AG08396 (cell line): ENCODE results near the gene ALG11.

Experiments
- DNase-seq: peaks from one replicate; pipeline ENCODE4 v3.0.0; 2012; ENCODE audit warnings: low spot score, mixed read lengths

Gene ALG11

DNA sequence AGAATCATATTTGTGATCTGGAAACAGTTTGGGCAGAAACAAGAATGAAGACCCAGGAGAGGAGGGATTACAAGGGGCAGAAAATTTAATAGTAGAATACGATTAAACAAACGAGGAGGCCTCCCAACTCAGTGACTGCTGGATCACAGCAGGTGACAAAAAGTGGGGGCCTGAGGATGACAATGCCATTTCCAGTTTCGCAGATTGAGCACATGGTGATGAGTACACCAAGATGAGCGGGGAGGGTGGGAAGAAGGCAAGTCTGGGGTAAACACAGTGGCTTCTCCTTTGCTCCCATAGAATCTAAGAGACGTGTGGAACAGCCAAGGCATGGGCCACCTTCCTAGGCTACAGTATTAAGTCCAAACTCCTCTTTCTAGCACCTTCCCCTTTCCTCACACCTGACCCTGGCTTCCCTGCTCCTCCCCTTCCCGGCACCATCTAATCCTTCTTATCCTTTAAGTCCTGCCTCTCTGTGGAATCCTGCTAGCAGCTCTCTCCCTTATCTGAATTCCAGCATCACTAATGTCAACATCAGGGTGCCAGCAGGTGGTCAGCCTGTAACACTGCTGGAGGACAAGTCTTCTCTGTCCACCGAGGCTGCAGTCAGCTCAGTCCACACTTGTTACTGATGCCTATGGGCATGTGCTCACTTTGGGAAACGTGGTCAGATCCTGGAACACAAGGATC, 14.4 kb upstream of the ALG11 start:
- DNase-seq = no peak

DNA sequence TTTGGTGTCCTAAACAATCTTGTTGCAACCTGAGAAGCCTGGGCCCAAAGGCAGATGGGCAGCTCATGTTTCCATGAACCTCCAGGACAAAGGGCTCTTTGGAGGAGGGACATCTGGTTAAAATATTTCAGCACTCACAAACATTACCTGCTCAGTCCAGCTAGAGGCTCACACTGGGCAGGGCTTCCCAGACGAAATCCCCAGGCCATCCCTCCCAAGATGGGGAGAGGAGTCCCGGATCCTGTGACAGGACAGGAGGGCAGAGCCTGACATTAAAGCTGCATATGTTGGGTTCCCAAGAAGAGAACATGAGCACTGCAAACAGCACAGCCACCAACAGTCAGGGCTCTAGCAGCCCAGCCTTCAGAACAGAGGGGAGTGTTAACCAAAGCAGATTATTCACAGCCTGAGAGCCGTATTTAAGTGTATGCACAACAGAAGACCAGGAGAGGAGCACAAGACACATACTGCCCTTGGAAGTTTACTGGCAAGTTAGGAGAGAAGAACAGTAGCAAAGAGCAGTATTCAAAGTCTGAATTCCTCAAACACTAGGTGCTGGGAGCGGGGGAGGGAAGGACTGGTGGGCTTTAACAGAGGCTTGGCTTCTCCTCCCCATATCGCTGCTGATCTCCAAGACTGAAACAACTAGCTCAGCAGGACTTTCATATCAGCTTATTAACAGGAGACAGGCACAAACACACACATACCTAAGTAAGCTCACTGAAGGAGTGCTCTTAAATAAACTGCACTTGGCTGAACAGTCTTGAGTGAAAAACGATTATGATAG, 13.3 kb upstream of the ALG11 start:
- no peak for DNase-seq

- DNase-seq = peak; percentile 25
Observed at GRCh38 chr13:51999510-51999911, 12.7 kb upstream of the ALG11 start.

DNA sequence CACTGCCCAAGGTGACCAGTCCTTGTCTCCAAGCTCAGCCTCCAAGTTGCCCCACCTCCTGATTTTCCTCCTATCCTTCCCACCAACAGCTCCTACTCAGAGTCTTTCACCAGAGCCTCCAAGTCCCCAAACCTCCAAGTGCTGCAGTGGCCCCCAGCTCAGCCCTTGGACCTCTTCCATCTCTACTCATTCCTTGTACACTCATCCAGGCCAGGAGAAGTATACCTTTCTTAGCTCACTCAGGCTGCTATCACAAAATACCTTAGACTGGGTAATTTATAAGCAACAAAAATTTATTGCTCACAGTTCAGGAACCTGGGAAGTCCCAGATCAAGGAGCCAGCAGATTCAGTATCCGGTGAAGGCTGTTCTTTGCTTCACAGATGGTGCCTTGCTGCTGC, 12.3 kb upstream of the ALG11 start:
- no peak for DNase-seq

- DNase-seq = peak; percentile 45
Observed at GRCh38 chr13:52001120-52001731, 11.0 kb upstream of the ALG11 start.

GRCh38 chr13:52002361-52002760, 9.8 kb upstream of the ALG11 start:
- no peak for DNase-seq

- DNase-seq = no peak
Observed at GRCh38 chr13:52003541-52003940, 8.7 kb upstream of the ALG11 start.

- no peak for DNase-seq
Observed at GRCh38 chr13:52004511-52005170, 7.6 kb upstream of the ALG11 start.

GRCh38 chr13:52005841-52006522, 6.2 kb upstream of the ALG11 start:
- no peak for DNase-seq

DNA sequence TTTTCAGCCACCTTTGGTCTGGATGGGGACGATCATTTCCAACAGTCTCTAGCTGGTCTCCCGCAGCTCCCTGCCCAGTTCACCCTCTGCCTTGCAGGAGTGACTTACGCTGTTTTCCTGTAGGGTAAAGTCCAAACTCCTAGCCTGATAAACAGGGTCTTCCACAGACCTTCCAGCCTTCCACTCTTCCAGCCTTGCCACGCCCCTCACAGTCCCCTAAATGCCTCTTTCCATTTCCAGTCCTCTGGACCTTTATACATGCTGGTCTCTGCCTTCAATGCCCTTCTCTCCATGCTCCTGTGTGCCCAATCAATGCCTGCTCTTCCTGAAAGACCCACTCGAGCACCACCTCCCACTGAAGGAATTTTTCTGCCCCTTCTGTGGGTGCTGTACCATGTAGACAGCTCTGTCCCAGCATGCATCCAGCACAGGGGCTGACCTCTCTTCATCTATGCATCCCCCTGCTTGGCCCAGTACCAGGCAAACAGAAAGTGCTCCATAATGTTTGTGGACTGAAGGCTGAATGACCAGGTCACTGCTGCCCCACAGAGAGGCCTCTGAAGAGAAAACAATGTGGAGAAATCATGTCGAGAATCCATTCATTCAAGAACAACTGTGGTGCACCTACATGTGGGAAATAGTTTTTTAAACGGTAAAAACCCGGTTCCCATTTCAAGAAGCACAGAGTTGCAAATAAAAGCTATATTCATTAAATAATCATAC, 5.5 kb upstream of the ALG11 start:
- DNase-seq = no peak

DNA sequence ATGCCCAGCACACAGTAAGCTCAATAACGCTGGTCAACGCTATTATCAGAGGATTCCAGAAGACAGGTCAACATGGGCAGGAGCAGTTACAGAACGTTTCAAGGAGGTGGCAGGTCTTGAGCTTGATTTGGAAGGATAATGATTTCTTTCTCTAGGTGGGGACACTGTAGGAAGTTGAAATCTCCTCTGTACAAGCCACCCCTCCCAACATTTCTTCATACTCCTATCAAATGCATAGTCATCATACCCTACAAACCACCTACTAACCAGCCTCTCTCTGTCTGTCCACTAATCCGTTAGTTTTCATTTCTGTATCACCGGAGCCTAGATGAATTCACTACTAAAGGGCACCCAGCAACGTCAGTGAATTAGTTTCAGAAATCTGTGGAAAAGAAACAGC, 2.3 kb upstream of the ALG11 start:
- DNase-seq = no peak

DNA sequence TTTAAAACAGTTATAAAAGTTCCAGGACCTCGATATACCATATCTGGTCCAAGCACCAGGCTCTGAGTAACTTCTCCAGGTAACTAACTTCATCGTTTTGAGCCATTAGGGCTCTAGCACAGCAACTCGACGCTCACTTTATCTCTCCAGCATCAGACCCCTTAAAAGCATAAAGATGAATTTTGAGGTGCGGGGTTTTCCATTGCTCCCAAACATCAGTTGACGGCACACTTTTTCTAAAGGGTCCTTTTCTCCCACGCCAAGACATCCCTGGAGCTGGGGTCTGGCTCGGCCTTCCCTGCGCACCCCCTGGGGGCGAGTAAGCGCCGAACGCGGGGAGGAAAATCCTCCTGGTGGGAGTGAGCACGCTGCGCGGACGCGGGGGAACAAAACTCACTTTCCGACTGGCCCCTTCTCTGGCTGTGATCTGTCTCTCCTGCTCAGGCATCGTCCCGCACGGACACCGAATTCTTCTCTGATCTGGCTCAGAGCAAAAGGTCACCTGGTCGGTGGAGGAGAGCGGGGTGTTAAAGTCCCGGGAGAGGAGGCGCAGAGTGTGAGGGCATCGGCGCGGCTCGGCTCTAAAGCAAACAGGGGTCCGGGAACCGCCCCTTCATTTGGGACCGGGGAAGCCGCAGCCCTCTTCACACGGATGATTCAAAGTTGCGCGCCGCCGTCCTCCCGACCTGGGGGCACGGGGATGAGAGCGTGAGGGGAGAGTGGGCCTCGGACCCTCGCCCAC, 1.1 kb upstream of the ALG11 start, which contains the start of gene ATP7B:
TSS of gene ATP7B (minus strand) at position 561 of the 742 bp plus-strand sequence. CDS start at position 448, 113 bp downstream.
- DNase-seq = peak; percentile 36

GRCh38 chr13:52012512-52012836, 276 bp downstream of the ALG11 start:
- DNase-seq = no peak

- DNase-seq = no peak
Observed at GRCh38 chr13:52016296-52016695, 4.1 kb downstream of the ALG11 start.

GRCh38 chr13:52020191-52020590, 8.0 kb downstream of the ALG11 start:
- DNase-seq = no peak

- no peak for DNase-seq
Observed at GRCh38 chr13:52022356-52022755, 10.2 kb downstream of the ALG11 start.

DNA sequence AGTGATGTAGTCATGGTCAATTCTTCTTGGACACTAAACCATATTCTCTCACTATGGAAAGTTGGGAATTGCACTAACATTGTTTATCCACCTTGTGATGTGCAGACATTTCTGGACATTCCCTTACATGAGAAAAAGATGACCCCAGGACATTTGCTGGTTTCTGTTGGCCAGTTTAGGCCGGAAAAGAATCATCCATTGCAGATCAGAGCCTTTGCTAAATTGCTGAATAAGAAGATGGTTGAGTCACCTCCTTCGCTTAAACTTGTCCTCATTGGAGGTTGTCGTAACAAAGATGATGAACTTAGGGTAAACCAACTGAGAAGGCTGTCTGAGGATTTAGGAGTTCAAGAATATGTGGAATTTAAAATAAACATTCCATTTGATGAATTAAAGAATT, 12.3 kb downstream of the ALG11 start, which contains the start of gene UTP14C:
TSS of gene UTP14C (plus strand) at position 211 of the 400 bp plus-strand sequence. CDS start 4,114 bp downstream, outside the sequence.
- no peak for DNase-seq

- DNase-seq = no peak
Observed at GRCh38 chr13:52025475-52026245, 13.5 kb downstream of the ALG11 start.

GRCh38 chr13:52026246-52026626, 14.0 kb downstream of the ALG11 start:
- no peak for DNase-seq

DNA sequence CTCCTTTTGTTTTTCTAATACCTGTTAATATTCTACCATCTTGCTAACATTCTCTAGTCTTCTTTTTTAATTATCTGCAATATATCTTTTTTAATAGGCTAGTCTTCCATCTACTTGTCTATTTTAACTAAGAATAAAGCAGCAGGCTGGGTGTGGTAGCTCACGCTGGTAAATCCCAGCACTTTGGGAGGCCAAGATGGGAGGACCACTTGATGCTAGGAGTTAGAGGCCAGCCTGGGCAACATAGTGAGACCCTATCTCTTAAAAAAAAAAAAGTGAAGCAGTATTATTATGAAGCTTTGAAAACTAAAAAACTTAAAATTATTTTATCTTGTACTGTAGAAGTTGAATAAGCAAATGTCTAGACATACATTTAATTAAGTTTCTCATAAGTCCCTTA, 15.6 kb downstream of the ALG11 start:
- DNase-seq = no peak
